ENCODE data around the gene FBL.
A peak's percentile ranks its signal among the peaks of the same experiment; 100 is the strongest.

The FBL gene

DNA sequence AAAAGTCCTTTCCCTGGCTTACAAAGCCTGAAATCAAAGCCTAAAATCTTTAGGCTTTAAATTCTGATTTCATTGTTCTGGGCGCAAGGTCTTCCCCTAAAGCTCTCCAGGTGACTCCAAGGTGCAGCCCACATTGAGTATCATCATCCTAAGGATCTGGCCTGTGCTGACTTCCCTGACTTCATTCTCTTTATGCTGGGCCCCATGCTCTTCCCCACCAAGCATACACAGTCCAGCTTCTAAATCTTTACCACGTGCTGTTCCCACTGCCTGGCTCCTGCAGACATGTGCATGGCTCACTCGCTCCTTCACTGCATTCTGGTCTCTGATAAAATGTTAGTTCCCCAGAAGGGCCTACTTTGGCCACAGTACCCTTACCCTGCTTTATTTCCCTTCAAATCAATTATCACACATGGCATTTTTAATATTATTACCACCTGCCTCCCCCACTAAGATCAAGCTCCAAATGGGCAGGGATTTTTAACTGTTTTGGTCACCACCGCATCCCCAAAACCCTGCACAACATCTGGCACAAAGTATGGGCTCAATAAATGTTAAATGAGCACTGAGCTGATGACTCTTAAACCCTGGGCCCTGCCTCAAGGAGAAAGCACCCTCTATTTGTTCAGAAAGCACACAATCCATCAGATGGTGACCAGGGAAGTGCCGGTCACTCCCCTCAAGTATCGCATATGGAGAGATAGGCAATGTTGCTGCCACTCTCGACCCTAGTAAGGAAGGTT lies 3.3 kb downstream of the FBL start:
- no peak overlapping the region for H3K4me3 ChIP-seq (ENCODE audit: low read length in 2 of 2)
- peaks cover 27% of the 10 kb centered on the region for H3K4me1 ChIP-seq (ENCODE audit: control insufficient read depth, insufficient read depth, low read length)
- H3K27me3 ChIP-seq (ENCODE audit: control insufficient read depth in 1 of 2, insufficient read depth in 2 of 2, low read length in 2 of 2): no peaks in the 10 kb centered on the region
- H3K27ac ChIP-seq (ENCODE audit: low read length): no peak overlapping the region
- peaks cover 18 to 21% of the 10 kb centered on the region in 2 donors for H3K36me3 ChIP-seq (ENCODE audit: control insufficient read depth in 2 of 2, insufficient read depth in 2 of 2, low read length in 2 of 2)
- peak overlapping the region in 1 of 2 donors; percentile 42 for H3K9ac ChIP-seq (ENCODE audit: low read length in 2 of 2)
- no peaks in the 10 kb centered on the region for H3K9me3 ChIP-seq (ENCODE audit: control insufficient read depth in 2 of 2, low read length in 2 of 2)

DNA sequence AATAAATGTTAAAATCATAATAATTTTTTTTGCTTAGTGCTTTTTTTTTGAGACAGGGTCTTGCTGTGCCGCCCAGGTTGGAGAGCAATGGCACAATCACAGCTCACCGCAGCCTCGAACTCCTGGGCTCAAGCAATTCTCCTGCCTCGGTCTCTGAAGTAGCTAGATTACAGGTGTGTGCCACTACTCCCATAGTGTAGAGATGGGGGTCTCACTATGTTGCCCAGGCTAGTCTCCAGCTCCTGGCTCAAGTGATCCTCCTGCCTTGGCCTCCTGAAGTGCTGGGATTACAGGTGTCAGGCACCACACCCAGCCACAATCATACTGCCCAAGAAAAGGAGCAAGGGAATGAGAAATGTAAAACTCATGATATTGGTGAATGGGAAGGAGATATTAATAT lies 5.1 kb downstream of the FBL start:
- peaks cover 20% of the 10 kb centered on the region for H3K4me1 ChIP-seq (ENCODE audit: control insufficient read depth, insufficient read depth, low read length)
- H3K27ac ChIP-seq (ENCODE audit: low read length): no peak overlapping the region
- no peaks in the 10 kb centered on the region for H3K27me3 ChIP-seq (ENCODE audit: control insufficient read depth in 1 of 2, insufficient read depth in 2 of 2, low read length in 2 of 2)
- H3K9me3 ChIP-seq (ENCODE audit: control insufficient read depth in 2 of 2, low read length in 2 of 2): no peaks in the 10 kb centered on the region
- no peak overlapping the region for H3K9ac ChIP-seq (ENCODE audit: low read length in 2 of 2)
- H3K4me3 ChIP-seq (ENCODE audit: low read length in 2 of 2): no peak overlapping the region
- H3K36me3 ChIP-seq (ENCODE audit: control insufficient read depth in 2 of 2, insufficient read depth in 2 of 2, low read length in 2 of 2): peaks cover 24 to 34% of the 10 kb centered on the region in 2 donors

GRCh38 chr19:39840492-39840891 lies 5.7 kb downstream of the FBL start:
- Histone ChIP-seq H3K27me3 (ENCODE audit: control insufficient read depth in 1 of 2, insufficient read depth in 2 of 2, low read length in 2 of 2) (no peaks in the 10 kb centered on the region), H3K9ac (ENCODE audit: low read length in 2 of 2) (no peak overlapping the region), H3K4me3 (ENCODE audit: low read length in 2 of 2) (no peak overlapping the region), H3K27ac (ENCODE audit: low read length) (no peak overlapping the region), H3K9me3 (ENCODE audit: control insufficient read depth in 2 of 2, low read length in 2 of 2) (no peaks in the 10 kb centered on the region), H3K4me1 (ENCODE audit: control insufficient read depth, insufficient read depth, low read length) (peaks cover 15% of the 10 kb centered on the region), H3K36me3 (ENCODE audit: control insufficient read depth in 2 of 2, insufficient read depth in 2 of 2, low read length in 2 of 2) (peaks cover 24 to 34% of the 10 kb centered on the region in 2 donors)

GRCh38 chr19:39839678-39840327 lies 6.4 kb downstream of the FBL start:
- Histone ChIP-seq H3K9me3 (ENCODE audit: control insufficient read depth in 2 of 2, low read length in 2 of 2) (no peaks in the 10 kb centered on the region), H3K27ac (ENCODE audit: low read length) (no peak overlapping the region), H3K36me3 (ENCODE audit: control insufficient read depth in 2 of 2, insufficient read depth in 2 of 2, low read length in 2 of 2) (peaks cover 26 to 34% of the 10 kb centered on the region in 2 donors), H3K9ac (ENCODE audit: low read length in 2 of 2) (no peak overlapping the region), H3K27me3 (ENCODE audit: control insufficient read depth in 1 of 2, insufficient read depth in 2 of 2, low read length in 2 of 2) (no peaks in the 10 kb centered on the region), H3K4me3 (ENCODE audit: low read length in 2 of 2) (no peak overlapping the region), H3K4me1 (ENCODE audit: control insufficient read depth, insufficient read depth, low read length) (peaks cover 8% of the 10 kb centered on the region)

- Histone ChIP-seq H3K9ac (ENCODE audit: low read length in 2 of 2) (no peak overlapping the region), H3K9me3 (ENCODE audit: control insufficient read depth in 2 of 2, low read length in 2 of 2) (no peaks in the 10 kb centered on the region), H3K36me3 (ENCODE audit: control insufficient read depth in 2 of 2, insufficient read depth in 2 of 2, low read length in 2 of 2) (peaks cover 30 to 34% of the 10 kb centered on the region in 2 donors), H3K4me3 (ENCODE audit: low read length in 2 of 2) (no peak overlapping the region), H3K27me3 (ENCODE audit: control insufficient read depth in 1 of 2, insufficient read depth in 2 of 2, low read length in 2 of 2) (no peaks in the 10 kb centered on the region), H3K27ac (ENCODE audit: low read length) (no peak overlapping the region), H3K4me1 (ENCODE audit: control insufficient read depth, insufficient read depth, low read length) (peaks cover 8% of the 10 kb centered on the region)
Measured at GRCh38 chr19:39838569-39838968, 7.6 kb downstream of the FBL start.

- H3K9me3 ChIP-seq (ENCODE audit: control insufficient read depth in 2 of 2, low read length in 2 of 2): no peaks in the 10 kb centered on the region
- no peak overlapping the region for H3K9ac ChIP-seq (ENCODE audit: low read length in 2 of 2)
- H3K4me1 ChIP-seq (ENCODE audit: control insufficient read depth, insufficient read depth, low read length): peaks cover 8% of the 10 kb centered on the region
- H3K36me3 ChIP-seq (ENCODE audit: control insufficient read depth in 2 of 2, insufficient read depth in 2 of 2, low read length in 2 of 2): peaks cover 30 to 34% of the 10 kb centered on the region in 2 donors
- no peak overlapping the region for H3K4me3 ChIP-seq (ENCODE audit: low read length in 2 of 2)
- no peaks in the 10 kb centered on the region for H3K27me3 ChIP-seq (ENCODE audit: control insufficient read depth in 1 of 2, insufficient read depth in 2 of 2, low read length in 2 of 2)
- no peak overlapping the region for H3K27ac ChIP-seq (ENCODE audit: low read length)
Measured at GRCh38 chr19:39837978-39838377, 8.2 kb downstream of the FBL start.

- Histone ChIP-seq H3K4me1 (ENCODE audit: control insufficient read depth, insufficient read depth, low read length) (peaks cover 19% of the 10 kb centered on the region), H3K4me3 (ENCODE audit: low read length in 2 of 2) (peak overlapping the region; percentile 91 to 98), H3K9me3 (ENCODE audit: control insufficient read depth in 2 of 2, low read length in 2 of 2) (no peaks in the 10 kb centered on the region), H3K9ac (ENCODE audit: low read length in 2 of 2) (peak overlapping the region; percentile 49 to 62), H3K27ac (ENCODE audit: low read length) (peak overlapping the region; percentile 73), H3K27me3 (ENCODE audit: control insufficient read depth in 1 of 2, insufficient read depth in 2 of 2, low read length in 2 of 2) (no peaks in the 10 kb centered on the region), H3K36me3 (ENCODE audit: control insufficient read depth in 2 of 2, insufficient read depth in 2 of 2, low read length in 2 of 2) (peaks cover 44 to 46% of the 10 kb centered on the region in 2 donors)
Measured at GRCh38 chr19:39834287-39834841, 11.8 kb downstream of the FBL start.

GRCh38 chr19:39833464-39834286 lies 12.5 kb downstream of the FBL start, which contains the start of gene DYRK1B:
Gene DYRK1B, minus strand, starts transcription at chr19:39834162. Its CDS starts 2,295 bp downstream, at chr19:39831867.
- Histone ChIP-seq H3K9me3 (ENCODE audit: control insufficient read depth in 2 of 2, low read length in 2 of 2) (no peaks in the 10 kb centered on the region), H3K27me3 (ENCODE audit: control insufficient read depth in 1 of 2, insufficient read depth in 2 of 2, low read length in 2 of 2) (no peaks in the 10 kb centered on the region), H3K27ac (ENCODE audit: low read length) (peak within 1 kb of the TSS; percentile 73), H3K36me3 (ENCODE audit: control insufficient read depth in 2 of 2, insufficient read depth in 2 of 2, low read length in 2 of 2) (peaks cover 38 to 41% of the 10 kb centered on the region in 2 donors), H3K4me1 (ENCODE audit: control insufficient read depth, insufficient read depth, low read length) (peaks cover 19% of the 10 kb centered on the region), H3K4me3 (ENCODE audit: low read length in 2 of 2) (peak within 1 kb of the TSS; percentile 91 to 98), H3K9ac (ENCODE audit: low read length in 2 of 2) (peak within 1 kb of the TSS; percentile 66 to 81)

DNA sequence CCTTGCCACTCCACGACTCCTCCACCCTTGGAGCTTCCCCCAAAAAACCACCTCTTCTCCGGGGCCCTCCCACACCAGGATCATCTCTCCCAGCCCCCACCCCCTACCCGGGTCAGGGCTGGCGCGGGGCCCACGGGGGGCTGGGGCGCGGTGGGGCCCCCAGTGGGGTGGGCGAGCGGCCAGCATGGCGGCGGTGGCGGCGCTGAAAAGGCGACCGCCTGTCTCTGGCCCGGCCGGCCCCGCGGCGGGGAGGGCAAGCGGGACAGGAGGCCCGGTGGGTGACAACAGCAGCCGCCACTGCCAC lies 13.1 kb downstream of the FBL start:
- H3K36me3 ChIP-seq (ENCODE audit: control insufficient read depth in 2 of 2, insufficient read depth in 2 of 2, low read length in 2 of 2): peaks cover 40 to 43% of the 10 kb centered on the region in 2 donors
- peak overlapping the region; percentile 91 to 98 for H3K4me3 ChIP-seq (ENCODE audit: low read length in 2 of 2)
- peak overlapping the region; percentile 66 to 81 for H3K9ac ChIP-seq (ENCODE audit: low read length in 2 of 2)
- H3K4me1 ChIP-seq (ENCODE audit: control insufficient read depth, insufficient read depth, low read length): peaks cover 19% of the 10 kb centered on the region
- H3K9me3 ChIP-seq (ENCODE audit: control insufficient read depth in 2 of 2, low read length in 2 of 2): no peaks in the 10 kb centered on the region
- H3K27ac ChIP-seq (ENCODE audit: low read length): peak overlapping the region; percentile 73
- H3K27me3 ChIP-seq (ENCODE audit: control insufficient read depth in 1 of 2, insufficient read depth in 2 of 2, low read length in 2 of 2): no peaks in the 10 kb centered on the region

DNA sequence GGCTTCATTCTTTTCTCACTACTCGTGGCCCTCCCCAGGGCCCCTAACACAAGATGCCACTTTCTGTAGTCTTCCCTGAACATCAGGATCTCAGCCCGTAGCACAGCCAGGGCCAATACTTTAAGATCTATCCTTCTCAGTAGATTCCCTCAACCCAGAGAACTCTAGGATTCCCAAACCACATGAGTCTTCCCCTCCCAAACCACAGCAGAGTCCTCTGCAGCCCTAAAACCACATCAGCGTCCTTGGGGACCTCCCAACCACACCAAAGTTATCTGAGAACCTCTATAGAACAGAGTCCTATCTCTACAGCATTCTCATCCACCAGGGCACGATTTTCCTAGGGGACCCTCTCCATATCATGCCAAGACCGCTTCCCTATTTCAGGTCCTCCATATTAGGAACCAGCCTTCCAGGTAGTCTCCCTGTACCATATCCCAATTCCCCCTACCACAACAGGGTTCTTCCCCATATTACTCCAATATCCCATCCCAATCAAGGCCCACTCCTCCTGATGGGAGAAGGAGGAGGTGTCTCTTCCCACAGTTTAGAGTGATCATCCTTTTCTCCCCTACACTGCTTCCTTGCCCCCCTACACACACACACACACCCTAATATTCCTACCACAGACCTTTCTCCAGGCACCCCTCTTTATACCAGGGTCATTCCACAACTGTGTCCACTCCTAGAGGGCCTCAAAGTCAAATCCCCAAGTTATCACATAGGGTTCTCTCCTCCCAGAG lies 13.7 kb downstream of the FBL start:
- Histone ChIP-seq H3K36me3 (ENCODE audit: control insufficient read depth in 2 of 2, insufficient read depth in 2 of 2, low read length in 2 of 2) (peaks cover 37% of the 10 kb centered on the region in 2 donors), H3K4me3 (ENCODE audit: low read length in 2 of 2) (peak overlapping the region; percentile 91 to 98), H3K4me1 (ENCODE audit: control insufficient read depth, insufficient read depth, low read length) (peaks cover 19% of the 10 kb centered on the region), H3K9ac (ENCODE audit: low read length in 2 of 2) (peak overlapping the region; percentile 64 to 66), H3K27me3 (ENCODE audit: control insufficient read depth in 1 of 2, insufficient read depth in 2 of 2, low read length in 2 of 2) (no peaks in the 10 kb centered on the region), H3K27ac (ENCODE audit: low read length) (peak overlapping the region; percentile 73), H3K9me3 (ENCODE audit: control insufficient read depth in 2 of 2, low read length in 2 of 2) (no peaks in the 10 kb centered on the region)

Data from stomach smooth muscle (tissue), 2 donors.